Stimulated activated CD4-positive, alpha-beta T cell treated with anti-CD3 and anti-CD28 coated beads, Interleukin-2, amount 100 ng/mL, for 48 hours (primary cell): ENCODE measurements around the gene LSP1.

Experiments
- DNase-seq, 2 donors: peaks; one replicate each; pipeline ENCODE4 v3.0.0-alpha.2; 2020

Gene LSP1

DNA sequence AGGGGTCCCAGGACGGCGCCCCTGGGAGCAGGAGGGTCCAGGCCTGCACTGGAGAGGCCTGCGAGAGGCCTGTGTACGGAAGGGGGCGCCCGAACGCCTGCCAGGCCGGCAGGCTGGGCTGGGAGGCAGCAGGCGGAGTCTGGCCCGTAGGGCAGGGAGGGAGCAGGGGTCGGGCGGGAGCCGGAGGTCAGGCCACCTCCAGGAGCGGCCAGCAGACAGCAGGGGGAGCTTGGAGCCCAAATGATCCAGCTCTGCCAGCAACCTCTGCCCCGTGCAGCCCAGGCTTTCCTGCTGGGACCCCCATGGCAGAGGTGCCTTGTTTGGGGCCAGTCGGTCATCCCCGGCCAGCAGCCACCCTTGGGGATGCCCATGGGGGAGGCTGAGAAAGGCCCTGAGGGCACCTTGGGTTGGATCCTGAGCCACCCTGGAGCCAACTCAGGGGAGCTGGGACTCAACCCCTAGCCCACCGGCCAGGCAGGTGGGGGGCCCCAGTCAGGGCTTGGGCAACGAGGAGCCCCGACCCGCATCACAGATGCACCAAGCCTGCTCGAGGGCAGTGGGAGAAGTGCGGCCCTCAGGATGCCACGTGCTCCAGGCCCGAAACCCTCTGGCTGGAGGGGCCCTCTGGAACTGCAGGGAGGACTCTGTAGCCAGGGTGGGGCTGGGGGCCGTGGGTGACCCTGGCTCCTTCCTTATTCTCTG, 27.7 kb upstream of the LSP1 start:
- no peak for DNase-seq

- no peak for DNase-seq
Observed at GRCh38 chr11:1825785-1826451, 27.0 kb upstream of the LSP1 start.

DNA sequence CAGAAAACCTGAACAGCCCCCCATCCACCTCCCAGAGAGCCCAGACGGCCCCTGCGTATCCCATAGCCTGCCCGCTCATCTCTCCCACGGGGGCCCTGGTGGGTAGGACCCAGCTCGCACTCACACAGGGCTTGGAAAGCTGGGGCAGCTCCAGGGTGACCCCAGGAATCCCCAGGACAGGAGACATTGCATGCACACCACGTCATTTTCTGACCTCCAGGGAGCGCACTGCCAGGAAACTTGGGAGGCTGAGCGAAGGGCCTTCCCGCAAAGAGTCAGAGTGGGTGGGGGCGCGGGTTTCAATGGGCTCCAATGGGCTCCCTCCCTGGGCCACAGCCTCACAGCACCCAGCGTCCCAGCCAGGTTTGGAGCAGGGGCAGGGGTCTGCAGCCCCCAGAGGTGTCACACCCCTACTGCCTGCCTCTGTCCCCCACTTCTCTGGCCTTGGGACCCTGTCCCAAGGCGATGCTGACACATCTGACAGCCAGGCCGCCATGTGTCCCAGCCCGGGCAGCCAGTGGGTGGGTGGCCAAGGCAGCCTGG, 26.3 kb upstream of the LSP1 start:
- DNase-seq = no peak

DNA sequence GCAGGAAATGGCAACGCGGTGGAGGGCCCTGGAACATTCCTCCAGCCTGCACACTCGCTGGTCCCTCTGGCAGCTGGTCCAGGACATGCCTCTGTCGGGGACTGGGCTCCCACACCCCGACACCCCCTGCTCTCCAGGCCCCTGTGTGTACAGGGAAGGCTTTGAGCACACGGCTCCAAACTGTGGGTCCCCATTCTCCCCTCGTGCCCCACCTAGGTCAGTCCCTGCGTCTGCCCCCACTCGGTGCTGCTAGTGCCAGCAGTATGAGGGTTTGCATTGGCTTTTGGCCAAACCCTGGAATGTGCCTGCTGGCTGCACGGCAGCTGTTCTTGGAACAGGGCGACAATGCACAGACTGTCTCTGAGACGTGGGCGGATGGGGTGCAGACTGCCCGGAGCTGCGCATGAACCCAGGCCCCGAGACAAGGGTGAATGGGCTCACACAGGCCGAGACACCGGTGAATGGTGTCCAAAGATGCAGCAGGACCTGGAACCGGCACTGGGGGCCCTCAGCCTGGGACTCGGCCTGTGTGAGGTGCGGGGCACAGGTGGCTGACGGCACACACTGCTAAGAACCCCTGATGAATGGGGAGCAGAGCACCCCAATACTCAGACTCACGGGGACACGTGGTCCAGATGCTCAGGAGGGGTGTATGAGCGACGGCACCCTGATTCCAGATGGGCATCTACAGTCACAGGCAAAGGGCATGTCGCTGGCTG, 25.6 kb upstream of the LSP1 start:
- no peak for DNase-seq

GRCh38 chr11:1827931-1828330, 25.0 kb upstream of the LSP1 start:
- DNase-seq = no peak

GRCh38 chr11:1828542-1828941, 24.3 kb upstream of the LSP1 start:
- no peak for DNase-seq

DNA sequence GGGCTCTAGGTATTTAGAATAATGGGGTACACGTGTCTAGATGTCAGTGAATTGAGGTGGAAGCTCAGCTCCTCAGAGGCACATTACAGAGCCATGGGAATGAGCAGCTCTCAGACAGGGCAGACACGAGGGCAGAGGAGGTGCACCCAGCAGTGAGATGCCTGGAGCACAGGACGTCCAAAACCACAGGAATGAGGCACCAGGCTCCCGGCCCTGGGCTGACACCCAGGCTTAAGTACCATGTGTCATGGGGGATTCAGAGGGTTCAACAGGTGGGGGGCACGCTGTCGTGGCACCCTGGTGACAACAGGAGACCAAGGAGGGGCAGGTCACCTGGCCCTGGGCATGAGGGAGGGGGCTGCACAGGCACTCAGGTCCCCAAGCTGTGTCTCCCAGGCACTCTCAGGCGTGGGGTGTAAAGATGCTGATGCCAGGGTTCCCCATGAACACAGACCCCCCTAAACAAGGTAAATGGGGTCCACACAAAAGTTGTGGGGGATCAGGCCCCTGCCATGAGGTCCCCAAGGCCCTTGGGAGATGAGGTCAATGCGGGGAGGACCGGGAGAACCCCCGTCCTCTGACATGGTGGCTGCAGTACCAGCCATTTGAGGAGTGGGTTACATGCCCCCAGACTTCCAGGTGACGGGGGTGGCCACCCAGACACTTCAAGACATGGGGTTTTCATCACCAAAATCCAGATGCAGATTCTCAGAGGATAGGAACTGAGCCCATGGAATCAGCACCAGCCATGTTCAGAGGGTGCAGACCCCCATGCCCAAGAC, 23.7 kb upstream of the LSP1 start:
- DNase-seq = no peak

DNA sequence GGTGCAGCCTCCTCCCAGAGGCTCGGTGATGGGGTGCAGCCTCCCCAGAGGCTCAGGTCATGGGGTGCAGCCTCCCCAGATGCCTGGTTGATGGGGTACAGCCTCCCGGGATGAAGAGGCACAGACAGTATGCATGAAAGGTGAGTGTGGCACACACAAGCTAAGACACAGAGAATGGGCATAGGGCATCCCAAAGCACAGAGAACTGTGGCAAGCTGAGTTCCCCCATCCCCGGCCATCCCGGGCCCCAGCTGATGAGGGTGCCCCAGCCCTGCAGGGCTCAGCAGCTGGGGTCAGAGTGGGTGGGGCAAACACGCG, 22.9 kb upstream of the LSP1 start:
- no peak for DNase-seq

DNA sequence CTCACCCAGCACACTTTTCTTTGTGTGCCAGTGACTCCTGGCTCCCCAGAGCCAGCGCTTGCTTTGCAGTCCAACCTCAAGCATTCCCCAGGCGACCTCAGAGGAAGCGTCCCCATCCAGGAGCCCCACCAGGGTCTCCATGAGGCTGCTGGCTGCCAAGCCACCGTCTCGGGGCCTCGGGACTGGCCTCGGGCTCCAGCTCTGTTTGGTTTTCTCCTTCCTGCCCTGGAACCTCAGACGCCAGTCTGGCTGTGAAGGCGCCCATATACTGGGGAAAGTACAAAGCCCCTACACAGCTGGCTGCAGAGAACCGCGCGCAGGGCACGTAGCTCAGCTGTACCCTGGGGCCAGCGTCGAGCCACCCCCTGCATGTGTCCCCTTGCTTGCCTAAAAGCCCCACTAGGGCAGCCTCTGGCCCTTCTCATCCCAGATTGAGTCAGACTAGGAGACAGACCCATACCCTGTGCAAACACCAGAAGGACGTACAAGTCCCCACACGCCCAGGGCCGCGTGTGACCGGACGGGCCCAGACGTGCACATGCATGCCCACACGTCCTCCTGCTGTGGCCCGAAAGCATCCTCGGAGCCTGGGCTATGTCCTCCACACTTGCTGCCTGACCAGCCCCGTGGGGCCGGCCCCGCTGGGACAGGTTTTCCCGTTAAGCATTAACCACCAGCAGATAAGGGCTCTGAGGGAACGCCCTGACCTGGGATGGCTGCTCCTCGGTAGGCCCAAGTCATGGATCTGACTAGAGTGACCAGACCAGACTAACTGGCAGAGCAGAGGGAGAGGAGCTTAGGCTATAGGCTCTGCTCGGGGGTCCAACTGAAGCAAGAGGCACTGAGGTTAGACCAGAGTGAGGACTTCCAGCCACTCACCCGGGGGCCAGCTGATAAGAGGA, 22.3 kb upstream of the LSP1 start:
- DNase-seq = no peak

- DNase-seq = no peak
Observed at GRCh38 chr11:1831338-1832210, 21.3 kb upstream of the LSP1 start.

- DNase-seq = peak; percentile 60 to 72
Observed at GRCh38 chr11:1832211-1832919, 20.5 kb upstream of the LSP1 start.

GRCh38 chr11:1832920-1833295, 20.0 kb upstream of the LSP1 start:
- no peak for DNase-seq

DNA sequence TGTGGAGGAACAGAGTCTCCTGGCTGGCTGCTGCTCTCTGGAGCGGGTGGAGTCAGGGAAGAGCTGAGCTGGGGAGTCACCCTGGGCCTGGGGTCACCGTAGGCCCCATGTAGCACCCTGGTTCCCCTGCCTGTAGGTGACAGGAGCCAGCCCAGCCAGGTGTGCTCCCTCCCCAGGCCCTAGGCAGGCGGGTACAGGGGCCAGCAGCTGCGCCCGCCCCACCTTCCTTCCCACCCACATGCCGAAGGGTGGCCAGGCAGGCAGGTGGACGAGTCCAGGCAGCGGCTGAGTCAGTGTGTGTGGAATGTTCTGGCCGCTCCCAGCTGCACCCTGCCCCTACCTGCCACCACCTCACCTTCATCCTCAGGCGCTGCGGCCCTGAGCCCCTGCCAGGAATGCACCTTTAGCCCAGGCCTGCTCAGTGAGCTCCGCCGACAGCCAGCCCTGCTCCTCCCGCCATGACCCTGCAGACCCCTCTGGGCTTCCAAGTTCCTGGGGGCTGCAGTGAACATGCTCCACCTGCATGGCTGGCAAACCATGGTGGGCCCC, 18.7 kb upstream of the LSP1 start:
- DNase-seq = no peak

- DNase-seq = no peak
Observed at GRCh38 chr11:1834779-1835670, 17.9 kb upstream of the LSP1 start, which contains the start of gene SYT8. Gene SYT8 (plus strand): TSS chr11:1834990. CDS start chr11:1835106, 116 bp downstream.

DNA sequence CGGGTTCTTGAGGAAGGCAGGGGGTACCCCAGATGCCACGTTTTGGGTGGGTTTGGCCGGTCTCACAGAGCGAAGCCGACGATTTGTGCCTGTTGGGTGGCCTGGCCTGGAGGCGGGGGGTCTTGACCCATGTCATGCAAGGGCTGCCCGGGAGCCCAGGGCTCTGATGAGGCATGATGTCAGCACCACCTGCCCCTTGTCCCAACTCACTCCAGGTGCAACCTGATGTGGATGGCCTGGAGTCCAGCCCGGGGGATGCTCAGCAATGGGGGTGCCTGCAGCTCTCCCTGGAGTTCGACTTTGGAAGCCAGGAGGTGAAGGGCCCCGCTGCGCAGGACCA, 17.2 kb upstream of the LSP1 start:
- no peak for DNase-seq

DNA sequence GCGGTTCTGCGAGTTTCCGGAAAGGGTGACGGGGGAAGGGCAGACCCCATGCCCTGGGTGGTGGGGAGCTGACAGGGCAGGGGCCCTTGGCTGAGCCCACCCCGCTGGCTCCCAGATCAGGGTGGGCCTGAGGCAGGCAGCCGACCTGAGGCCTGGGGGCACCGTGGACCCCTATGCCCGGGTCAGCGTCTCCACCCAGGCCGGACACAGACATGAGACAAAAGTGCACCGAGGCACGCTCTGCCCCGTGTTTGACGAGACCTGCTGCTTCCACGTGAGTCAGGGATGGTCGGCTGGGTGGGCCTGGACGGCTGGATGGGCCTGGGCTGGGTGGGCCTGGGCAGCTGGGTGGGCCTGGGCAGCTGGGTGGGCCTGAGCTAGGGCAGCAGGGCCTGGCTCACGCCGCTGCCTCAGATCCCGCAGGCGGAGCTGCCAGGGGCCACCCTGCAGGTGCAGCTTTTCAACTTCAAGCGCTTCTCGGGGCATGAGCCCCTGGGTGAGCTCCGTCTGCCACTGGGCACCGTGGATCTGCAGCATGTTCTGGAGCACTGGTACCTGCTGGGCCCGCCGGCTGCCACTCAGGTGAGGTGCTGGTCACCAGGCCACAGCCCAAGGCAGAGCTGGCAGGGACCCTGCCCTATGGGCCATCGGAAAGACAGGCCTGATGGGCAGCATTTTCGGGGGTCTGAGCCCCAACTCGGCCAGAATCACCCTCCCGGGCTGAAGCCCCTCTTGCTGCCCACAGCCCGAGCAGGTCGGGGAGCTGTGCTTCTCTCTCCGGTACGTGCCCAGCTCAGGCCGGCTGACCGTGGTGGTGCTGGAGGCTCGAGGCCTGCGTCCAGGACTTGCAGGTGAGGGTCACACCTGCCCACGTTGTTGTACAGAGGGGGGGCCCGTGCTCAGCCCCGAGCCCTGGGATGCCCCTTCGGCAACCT, 16.6 kb upstream of the LSP1 start:
- no peak for DNase-seq

- peak; percentile 67 to 81 for DNase-seq
Observed at GRCh38 chr11:1837171-1838076, 15.5 kb upstream of the LSP1 start.
